T follicular helper cell (primary cell): ENCODE data around the gene CEP97.
A peak's percentile ranks its signal among the peaks of the same experiment; 100 is the strongest.
"Not testable (repeated sequence)": the region's sequence is repeated elsewhere in the genome, so short reads cannot be mapped to it uniquely, and the experiment has no call there.

Source experiments
- DNase-seq: peaks from one replicate; pipeline ENCODE4 v3.0.0-alpha.2; 2020; ENCODE audit warnings: low read depth

The CEP97 gene

GRCh38 chr3:101762041-101762646, 37.7 kb downstream of the CEP97 start:
- DNase-seq = no peak

- not testable (repeated sequence) for DNase-seq
Observed at GRCh38 chr3:101777745-101778281, 53.4 kb downstream of the CEP97 start.

- DNase-seq = no peak
Observed at GRCh38 chr3:101778385-101779046, 54.1 kb downstream of the CEP97 start.

- peak; percentile 91 for DNase-seq
Observed at GRCh38 chr3:101779047-101779821, 54.8 kb downstream of the CEP97 start, which contains the start of gene NXPE3. NXPE3 (plus strand) TSS chr3:101779211; CDS start chr3:101785597, 6,386 bp downstream.

- no peak for DNase-seq
Observed at GRCh38 chr3:101779822-101780381, 55.5 kb downstream of the CEP97 start.

GRCh38 chr3:101780661-101781060, 56.2 kb downstream of the CEP97 start:
- DNase-seq = no peak

- DNase-seq = no peak
Observed at GRCh38 chr3:101781166-101781565, 56.8 kb downstream of the CEP97 start.

- DNase-seq = no peak
Observed at GRCh38 chr3:101784855-101785613, 60.6 kb downstream of the CEP97 start.

- DNase-seq = no peak
Observed at GRCh38 chr3:101791778-101792177, 67.4 kb downstream of the CEP97 start.

- DNase-seq = no peak
Observed at GRCh38 chr3:101796077-101796680, 71.8 kb downstream of the CEP97 start.

GRCh38 chr3:101801174-101801573, 76.8 kb downstream of the CEP97 start:
- no peak for DNase-seq

GRCh38 chr3:101802179-101802578, 77.8 kb downstream of the CEP97 start:
- no peak for DNase-seq

GRCh38 chr3:101803173-101803782, 78.9 kb downstream of the CEP97 start:
- DNase-seq = peak; percentile 21

- no peak for DNase-seq
Observed at GRCh38 chr3:101803939-101804338, 79.5 kb downstream of the CEP97 start.

GRCh38 chr3:101806491-101806890, 82.1 kb downstream of the CEP97 start:
- no peak for DNase-seq

GRCh38 chr3:101807888-101808287, 83.5 kb downstream of the CEP97 start:
- DNase-seq = no peak

GRCh38 chr3:101809178-101810021, 85.0 kb downstream of the CEP97 start:
- peak; percentile 18 for DNase-seq

- no peak for DNase-seq
Observed at GRCh38 chr3:101810022-101810418, 85.6 kb downstream of the CEP97 start.

- no peak for DNase-seq
Observed at GRCh38 chr3:101811875-101812274, 87.5 kb downstream of the CEP97 start.

- DNase-seq = no peak
Observed at GRCh38 chr3:101812895-101813294, 88.5 kb downstream of the CEP97 start.
